DND-41 (cell line): ENCODE results near the gene ZNF789.

ENCODE experiments used
- CTCF ChIP-seq: IDR thresholded peaks from 2 replicates; pipeline ENCODE4 v1.5.1; 2012; ENCODE audit warnings: borderline replicate concordance, low read length, moderate library complexity, mild to moderate bottlenecking; ENCODE audit not compliant: poor library complexity, severe bottlenecking; ENCODE audit errors: extremely low read depth
- EZH2 ChIP-seq: IDR thresholded peaks from 3 replicates; pipeline ENCODE4 v1.6.1; 2012; ENCODE audit warnings: borderline replicate concordance, low read depth, mild to moderate bottlenecking, moderate library complexity, low read length, inconsistent platforms; ENCODE audit not compliant: severe bottlenecking

- TF ChIP-seq EZH2 (no peak), CTCF (no peak)
These were observed 41.4 kb downstream of the ZNF789 start for GRCh38 chr7:99514050-99514449.
